AG04450 (cell line): Measurements from ENCODE around the gene SUN1. TPM values are rescaled to one million over a fixed set of nuclear protein-coding genes. Genes with fewer than 3 reads are reported as not detected.

Source experiments
- CTCF ChIA-PET: fragments of 300-600, 350-600 bp; formaldehyde crosslinking; extraction: SDS; loops from one replicate; lab custom pipeline; 2022; ENCODE audit warnings: antibody characterized with exemption, inconsistent platforms; lab: Charles Lee
- POLR2A ChIA-PET: fragments of 350-600 bp; formaldehyde crosslinking; extraction: SDS; loops from one replicate; lab custom pipeline; 2021; ENCODE audit warnings: antibody characterized with exemption, inconsistent platforms; lab: Yijun Ruan, JAX
- DNase-seq: peaks from one replicate; pipeline ENCODE4 v3.0.0-alpha.2; 2011; ENCODE audit warnings: low read depth, low spot score
- H3K27ac ChIP-seq: one replicate; pipeline ENCODE4 v1.5.1; 2012; ENCODE audit warnings: low read depth, low read length, control low read depth
- H3K27me3 ChIP-seq: one replicate; pipeline ENCODE4 v1.6.0; 2012; ENCODE audit warnings: low read length; ENCODE audit not compliant: control insufficient read depth, insufficient read depth
- H3K4me3 ChIP-seq: 2 replicates; pipeline ENCODE4 v1.5.1; 2011; ENCODE audit warnings: mild to moderate bottlenecking, low read depth, low read length, control low read depth
- H3K9me3 ChIP-seq: 2 replicates; pipeline ENCODE4 v1.5.1; 2012; ENCODE audit warnings: low read length; ENCODE audit not compliant: control insufficient read depth, insufficient read depth
- polyA plus RNA-seq: library from polyadenylated mRNA; depleted of rRNA; stranded (reverse); fragments of >200 nt; gene quantifications from 2 replicates; pipeline ENCODE4 v1.2.3, GENCODE V29; 2011
- TF ChIP-seq, protein P1 (sequence below): IDR thresholded peaks from 2 replicates; pipeline ENCODE4 v1.5.1; 2011; ENCODE audit warnings: low read depth, low read length, control low read depth, inconsistent platforms

SUN1 gene
- polyA plus RNA-seq, 1 experiment, result 140 TPM

DNA sequence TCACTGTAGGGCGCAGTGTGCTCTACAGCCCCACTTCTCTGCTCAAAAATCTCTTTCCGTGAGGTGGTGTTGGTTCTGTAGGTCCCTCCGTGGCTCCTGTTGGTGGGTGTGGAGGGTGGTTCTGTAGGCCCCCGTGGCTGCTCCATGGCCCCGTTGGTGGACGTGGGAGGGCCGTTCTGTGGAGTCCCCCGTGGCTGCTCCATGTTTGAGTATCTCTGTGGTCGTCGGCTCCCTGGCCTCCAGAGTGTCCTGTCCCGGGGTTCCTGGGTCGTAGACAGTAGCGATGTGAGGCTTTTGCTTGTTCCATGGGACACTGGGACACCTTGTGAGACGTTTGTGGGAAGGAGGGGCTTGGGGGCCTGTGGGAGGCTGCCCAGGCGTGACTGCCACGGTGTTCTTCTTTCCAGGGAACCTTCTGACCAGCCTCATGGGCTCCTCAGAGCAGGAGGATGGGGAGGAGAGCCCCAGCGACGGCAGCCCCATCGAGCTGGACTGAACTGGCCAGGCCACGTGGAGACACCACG lies 62.7 kb downstream of the SUN1 start:
- Histone ChIP-seq H3K27ac (no peak overlapping the region), H3K27me3 (no peaks in the 10 kb centered on the region), H3K4me3 (no peak overlapping the region), H3K9me3 (peaks cover 24% of the 10 kb centered on the region; the same call in 1 of the 2 replicates)
- DNase-seq, result no peak
- POLR2A ChIA-PET, result no interaction called here
- TF ChIP-seq, protein P1, sequence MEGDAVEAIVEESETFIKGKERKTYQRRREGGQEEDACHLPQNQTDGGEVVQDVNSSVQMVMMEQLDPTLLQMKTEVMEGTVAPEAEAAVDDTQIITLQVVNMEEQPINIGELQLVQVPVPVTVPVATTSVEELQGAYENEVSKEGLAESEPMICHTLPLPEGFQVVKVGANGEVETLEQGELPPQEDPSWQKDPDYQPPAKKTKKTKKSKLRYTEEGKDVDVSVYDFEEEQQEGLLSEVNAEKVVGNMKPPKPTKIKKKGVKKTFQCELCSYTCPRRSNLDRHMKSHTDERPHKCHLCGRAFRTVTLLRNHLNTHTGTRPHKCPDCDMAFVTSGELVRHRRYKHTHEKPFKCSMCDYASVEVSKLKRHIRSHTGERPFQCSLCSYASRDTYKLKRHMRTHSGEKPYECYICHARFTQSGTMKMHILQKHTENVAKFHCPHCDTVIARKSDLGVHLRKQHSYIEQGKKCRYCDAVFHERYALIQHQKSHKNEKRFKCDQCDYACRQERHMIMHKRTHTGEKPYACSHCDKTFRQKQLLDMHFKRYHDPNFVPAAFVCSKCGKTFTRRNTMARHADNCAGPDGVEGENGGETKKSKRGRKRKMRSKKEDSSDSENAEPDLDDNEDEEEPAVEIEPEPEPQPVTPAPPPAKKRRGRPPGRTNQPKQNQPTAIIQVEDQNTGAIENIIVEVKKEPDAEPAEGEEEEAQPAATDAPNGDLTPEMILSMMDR, result no peak
- CTCF ChIA-PET, result no interaction called here

DNA sequence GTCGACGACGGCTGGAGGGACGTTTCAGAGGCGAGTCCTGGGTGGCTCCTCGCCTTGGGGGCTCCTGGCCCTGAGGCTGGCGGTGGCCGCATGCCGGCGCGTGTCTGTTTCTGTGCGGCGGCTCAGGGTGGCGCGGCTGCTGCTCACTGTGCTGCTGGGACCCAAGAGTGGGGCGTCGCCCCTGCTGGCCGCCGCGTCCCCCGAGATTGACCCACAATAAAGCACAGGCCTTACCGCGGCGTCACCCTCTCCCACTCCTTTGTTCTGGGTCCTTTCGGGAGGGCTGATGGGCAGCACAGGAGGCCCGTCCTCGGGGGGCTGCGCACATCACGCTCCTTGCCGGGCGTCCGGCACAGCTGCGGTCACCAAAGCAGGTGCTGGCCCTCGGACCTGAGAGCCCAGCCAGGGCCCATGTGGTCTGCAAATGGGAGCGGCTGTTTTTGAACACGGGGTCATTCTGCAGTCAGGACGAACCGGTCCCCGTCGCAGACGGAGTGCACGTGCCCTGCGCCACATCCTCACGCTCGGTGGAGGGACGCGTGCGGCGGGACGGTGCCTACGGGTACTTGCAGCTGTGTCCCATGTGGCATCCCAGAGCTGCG lies 63.3 kb downstream of the SUN1 start:
- peaks cover 24% of the 10 kb centered on the region; the same call in 1 of the 2 replicates for H3K9me3 ChIP-seq
- no peak for DNase-seq
- no peak overlapping the region for H3K4me3 ChIP-seq
- ChIA-PET CTCF (interaction anchor here (1.0 kb wide), 1 partner anchor 566 kb away, joined by 5 read pairs; no protein-coding TSS in a partner anchor), POLR2A (no interaction called here)
- no peaks in the 10 kb centered on the region for H3K27me3 ChIP-seq
- H3K27ac ChIP-seq, result no peak overlapping the region
- TF ChIP-seq, protein P1, result no peak

DNA sequence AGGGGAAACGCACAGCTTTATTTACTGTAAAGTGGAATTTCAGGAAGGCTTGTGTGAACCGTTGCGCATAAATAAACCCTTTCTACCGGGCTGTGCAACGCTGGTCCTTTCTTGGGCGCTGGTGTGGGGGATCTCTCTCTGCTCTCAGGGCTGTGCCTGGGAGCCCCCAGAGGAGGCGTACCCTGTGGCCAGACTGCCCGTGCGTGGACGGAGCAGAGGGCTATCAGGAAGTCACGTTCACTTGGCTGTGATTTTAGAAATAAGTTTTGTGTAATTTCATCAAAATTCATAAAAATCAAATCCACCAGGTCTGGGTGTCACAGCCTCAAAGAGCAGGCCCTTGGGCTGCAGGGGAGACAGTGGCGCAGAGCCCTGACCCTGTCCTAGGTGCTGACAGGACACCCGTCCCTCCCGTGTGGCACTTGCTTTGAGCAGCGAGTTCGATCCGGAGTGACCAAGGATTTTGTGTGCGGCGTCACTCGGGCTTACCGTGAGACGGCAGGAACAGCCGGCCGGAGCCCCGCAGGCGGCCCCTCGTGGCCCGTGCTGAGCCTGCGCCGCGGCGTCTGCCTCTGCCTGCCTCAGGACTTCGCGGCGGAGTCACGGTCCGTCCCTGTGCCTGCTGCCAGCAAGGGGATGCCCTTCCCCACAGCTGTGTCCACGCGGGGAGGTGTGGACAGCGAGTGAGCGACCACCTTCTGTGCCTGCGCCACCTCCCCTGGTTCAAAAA lies 64.2 kb downstream of the SUN1 start:
- Histone ChIP-seq H3K27ac (no peak overlapping the region), H3K27me3 (no peaks in the 10 kb centered on the region), H3K4me3 (no peak overlapping the region), H3K9me3 (peaks cover 24% of the 10 kb centered on the region; the same call in 1 of the 2 replicates)
- POLR2A ChIA-PET, result no interaction called here
- DNase-seq, result no peak
- TF ChIP-seq, protein P1, result no peak
- CTCF ChIA-PET, result interaction anchor here (1.0 kb wide), 1 partner anchor 567 kb away, joined by 5 read pairs; no protein-coding TSS in a partner anchor

DNA sequence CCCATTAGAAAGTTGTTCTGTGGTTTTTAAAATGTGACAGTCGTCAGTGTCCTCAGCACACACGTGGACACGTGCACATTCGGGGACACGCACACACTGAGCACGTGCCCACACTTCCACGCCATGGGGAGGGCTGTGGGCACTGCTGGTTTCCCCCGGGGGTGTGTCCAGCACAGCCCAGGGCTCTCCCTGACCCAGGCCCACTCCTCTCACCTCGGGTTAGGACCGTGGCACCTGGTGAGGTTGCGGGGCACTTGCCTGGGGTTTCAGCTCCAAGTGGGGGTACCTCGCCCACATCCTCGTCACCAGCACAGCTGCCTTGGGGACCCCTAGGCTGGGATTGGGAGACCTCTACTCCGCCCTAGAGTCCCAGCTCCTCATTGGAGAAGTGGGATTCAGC lies 64.8 kb downstream of the SUN1 start:
- H3K9me3 ChIP-seq, result peaks cover 18% of the 10 kb centered on the region; the same call in 1 of the 2 replicates
- H3K27ac ChIP-seq, result no peak overlapping the region
- TF ChIP-seq, protein P1, result no peak
- H3K27me3 ChIP-seq, result no peaks in the 10 kb centered on the region
- H3K4me3 ChIP-seq, result no peak overlapping the region
- POLR2A ChIA-PET, result no interaction called here
- CTCF ChIA-PET, result no interaction called here
- DNase-seq, result no peak
